Measurements from ENCODE around the gene TRIM44.

GRCh38 chr11:35678975-35679374, 16.4 kb downstream of the TRIM44 start:
- TF ChIP-seq POLR2A (IDR thresholded peaks at IDR 0.05; ENCODE audit: low read length) (no peak), GATA1 (IDR thresholded peaks at IDR 0.05; ENCODE audit: low read depth, low read length) (no peak)
